ENCODE data around the gene LARGE2. TPM values are rescaled to one million over a fixed set of nuclear protein-coding genes. Genes with fewer than 3 reads are reported as not detected.
A peak's percentile ranks its signal among the peaks of the same experiment; 100 is the strongest.

Gene LARGE2
- total RNA-seq, 3 donors from 2014 or later, result 5.9 to 6.3 TPM; not detected in 1

DNA sequence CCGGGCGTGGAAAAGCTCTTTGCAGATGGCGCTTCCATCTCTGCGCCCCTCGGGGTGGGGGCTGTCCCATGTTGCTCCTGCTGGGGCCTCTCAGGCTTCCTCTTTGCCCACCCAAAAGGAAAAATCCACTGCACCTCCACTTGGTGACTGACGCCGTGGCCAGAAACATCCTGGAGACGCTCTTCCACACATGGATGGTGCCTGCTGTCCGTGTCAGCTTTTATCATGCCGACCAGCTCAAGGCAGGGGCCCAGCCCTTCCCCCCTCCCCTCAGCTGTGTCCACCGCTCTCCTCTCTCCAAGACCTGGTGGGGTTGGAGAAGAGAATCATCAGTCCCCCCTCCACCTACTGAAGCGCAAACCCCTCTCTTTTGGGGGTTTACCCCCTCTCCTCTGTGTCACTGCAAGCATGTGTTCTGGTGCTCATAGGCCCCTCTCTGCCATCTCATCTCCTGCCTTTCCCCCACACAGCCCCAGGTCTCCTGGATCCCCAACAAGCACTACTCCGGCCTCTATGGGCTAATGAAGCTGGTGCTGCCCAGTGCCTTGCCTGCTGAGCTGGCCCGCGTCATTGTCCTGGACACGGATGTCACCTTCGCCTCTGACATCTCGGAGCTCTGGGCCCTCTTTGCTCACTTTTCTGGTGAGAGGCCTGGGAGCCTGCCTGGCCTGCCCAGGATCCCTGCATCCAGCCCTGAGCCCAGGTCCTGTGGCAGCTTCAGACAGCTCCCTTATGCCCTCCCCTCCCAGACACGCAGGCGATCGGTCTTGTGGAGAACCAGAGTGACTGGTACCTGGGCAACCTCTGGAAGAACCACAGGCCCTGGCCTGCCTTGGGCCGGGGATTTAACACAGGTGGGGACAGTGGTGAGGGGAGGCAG is 1.8 kb downstream of the LARGE2 start:
- no peaks in the 10 kb centered on the region for H3K27me3 ChIP-seq
- H3K36me3 ChIP-seq, result no peaks in the 10 kb centered on the region
- TF ChIP-seq POLR2AphosphoS5 (IDR thresholded peaks at IDR 0.05) (no peak), POLR2A (IDR thresholded peaks at IDR 0.05) (no peak)
- TF ChIP-seq, protein P1, sequence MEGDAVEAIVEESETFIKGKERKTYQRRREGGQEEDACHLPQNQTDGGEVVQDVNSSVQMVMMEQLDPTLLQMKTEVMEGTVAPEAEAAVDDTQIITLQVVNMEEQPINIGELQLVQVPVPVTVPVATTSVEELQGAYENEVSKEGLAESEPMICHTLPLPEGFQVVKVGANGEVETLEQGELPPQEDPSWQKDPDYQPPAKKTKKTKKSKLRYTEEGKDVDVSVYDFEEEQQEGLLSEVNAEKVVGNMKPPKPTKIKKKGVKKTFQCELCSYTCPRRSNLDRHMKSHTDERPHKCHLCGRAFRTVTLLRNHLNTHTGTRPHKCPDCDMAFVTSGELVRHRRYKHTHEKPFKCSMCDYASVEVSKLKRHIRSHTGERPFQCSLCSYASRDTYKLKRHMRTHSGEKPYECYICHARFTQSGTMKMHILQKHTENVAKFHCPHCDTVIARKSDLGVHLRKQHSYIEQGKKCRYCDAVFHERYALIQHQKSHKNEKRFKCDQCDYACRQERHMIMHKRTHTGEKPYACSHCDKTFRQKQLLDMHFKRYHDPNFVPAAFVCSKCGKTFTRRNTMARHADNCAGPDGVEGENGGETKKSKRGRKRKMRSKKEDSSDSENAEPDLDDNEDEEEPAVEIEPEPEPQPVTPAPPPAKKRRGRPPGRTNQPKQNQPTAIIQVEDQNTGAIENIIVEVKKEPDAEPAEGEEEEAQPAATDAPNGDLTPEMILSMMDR (IDR thresholded peaks at IDR 0.05), result no peak
- peak overlapping the region in 1 of 2 donors; percentile 2 for H3K27ac ChIP-seq
- peaks cover 0 to 14% of the 10 kb centered on the region in 2 donors for H3K4me1 ChIP-seq
- DNase-seq (ENCODE audit: low spot score in 2 of 2), result peak; percentile 21 to 43
- H3K9me3 ChIP-seq, result no peaks in the 10 kb centered on the region
- no peak overlapping the region for H3K4me3 ChIP-seq
- intact Hi-C loops (cut with DNase I; ENCODE audit: low total_unique reads), result no loop called here

DNA sequence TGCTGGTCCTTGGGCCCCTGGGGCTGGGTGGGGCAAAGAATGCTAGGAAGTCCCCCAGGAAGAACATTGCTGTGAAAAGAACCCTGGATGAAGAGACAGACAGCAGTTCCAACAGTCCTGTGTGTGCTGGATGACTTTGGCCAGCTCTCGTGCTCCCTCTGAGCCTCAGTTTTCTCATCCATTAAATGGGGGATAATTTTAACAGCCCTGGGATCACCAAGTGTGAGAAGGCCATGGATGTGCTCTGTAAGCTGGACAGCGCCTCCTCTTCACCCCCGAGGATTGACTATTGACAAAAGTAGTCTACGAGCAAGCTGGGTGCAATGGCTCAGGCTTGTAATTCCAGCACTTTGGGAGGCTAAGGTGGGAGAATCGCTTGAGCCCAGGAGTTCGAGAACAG is 2.5 kb downstream of the LARGE2 start:
- H3K9me3 ChIP-seq, result no peaks in the 10 kb centered on the region
- intact Hi-C loops (cut with DNase I; ENCODE audit: low total_unique reads), result no loop called here

DNA sequence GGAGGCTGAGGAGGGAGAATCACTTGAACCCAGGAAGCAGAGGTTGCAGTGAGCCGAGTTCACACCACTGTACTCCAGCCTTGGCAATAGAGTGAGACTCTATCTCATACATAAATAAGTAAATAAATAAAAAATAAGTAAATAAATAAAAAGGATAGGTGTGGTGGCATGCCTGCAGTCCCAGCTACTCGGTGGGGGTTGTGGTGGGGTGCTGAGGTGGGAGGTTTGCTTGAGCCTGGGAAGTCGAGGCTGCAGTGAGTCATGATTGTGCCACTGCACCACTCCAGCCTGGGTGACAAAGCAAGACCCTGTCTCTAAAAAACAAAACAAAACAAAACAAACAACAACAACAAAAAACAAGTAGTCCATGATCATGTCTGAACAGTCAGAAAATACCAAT is 3.1 kb downstream of the LARGE2 start:
- TF ChIP-seq POLR2AphosphoS5 (IDR thresholded peaks at IDR 0.05) (no peak), POLR2A (IDR thresholded peaks at IDR 0.05) (no peak)
- TF ChIP-seq, protein P1 (IDR thresholded peaks at IDR 0.05), result no peak
- Histone ChIP-seq H3K27ac (no peak overlapping the region), H3K27me3 (no peaks in the 10 kb centered on the region), H3K9me3 (no peaks in the 10 kb centered on the region), H3K4me1 (peaks cover 0 to 14% of the 10 kb centered on the region in 2 donors), H3K4me3 (no peak overlapping the region), H3K36me3 (no peaks in the 10 kb centered on the region)
- DNase-seq (ENCODE audit: low spot score in 2 of 2), result no peak
- intact Hi-C loops (cut with DNase I; ENCODE audit: low total_unique reads), result no loop called here

More for the DNA sequence above, 2.5 kb downstream of the LARGE2 start:
- TF ChIP-seq, protein P1 (IDR thresholded peaks at IDR 0.05), result no peak
- TF ChIP-seq POLR2AphosphoS5 (IDR thresholded peaks at IDR 0.05) (no peak), POLR2A (IDR thresholded peaks at IDR 0.05) (no peak)
- Histone ChIP-seq H3K36me3 (no peaks in the 10 kb centered on the region), H3K27me3 (no peaks in the 10 kb centered on the region), H3K27ac (no peak overlapping the region), H3K4me1 (peaks cover 0 to 19% of the 10 kb centered on the region in 2 donors), H3K4me3 (no peak overlapping the region)
- DNase-seq (ENCODE audit: low spot score in 2 of 2), result peak in 1 of 2 donors; percentile 15

DNA sequence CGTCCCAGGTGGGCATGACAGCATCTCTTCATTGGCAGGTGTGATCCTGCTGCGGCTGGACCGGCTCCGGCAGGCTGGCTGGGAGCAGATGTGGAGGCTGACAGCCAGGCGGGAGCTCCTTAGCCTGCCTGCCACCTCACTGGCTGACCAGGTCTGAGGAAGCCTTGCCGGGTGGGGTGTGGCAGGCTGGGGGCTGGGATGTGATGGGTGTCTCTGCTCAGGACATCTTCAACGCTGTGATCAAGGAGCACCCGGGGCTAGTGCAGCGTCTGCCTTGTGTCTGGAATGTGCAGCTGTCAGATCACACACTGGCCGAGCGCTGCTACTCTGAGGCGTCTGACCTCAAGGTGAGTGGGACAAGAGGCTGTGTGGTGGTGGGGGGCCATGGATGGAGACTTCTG is 3.5 kb downstream of the LARGE2 start:
- Histone ChIP-seq H3K36me3 (no peaks in the 10 kb centered on the region), H3K27ac (no peak overlapping the region), H3K27me3 (no peaks in the 10 kb centered on the region), H3K4me1 (peaks cover 0 to 11% of the 10 kb centered on the region in 2 donors), H3K9me3 (no peaks in the 10 kb centered on the region), H3K4me3 (no peak overlapping the region)
- TF ChIP-seq, protein P1 (IDR thresholded peaks at IDR 0.05), result no peak
- TF ChIP-seq POLR2A (IDR thresholded peaks at IDR 0.05) (no peak), POLR2AphosphoS5 (IDR thresholded peaks at IDR 0.05) (no peak)
- DNase-seq (ENCODE audit: low spot score in 2 of 2), result peak in 1 of 2 donors; percentile 16
- intact Hi-C loops (cut with DNase I; ENCODE audit: low total_unique reads), result no loop called here
